B cell (primary cell): Measurements from ENCODE around the gene IL17REL. TPM values are rescaled to one million over a fixed set of nuclear protein-coding genes. Genes with fewer than 3 reads are reported as not detected.

ENCODE experiments used
- ATAC-seq: fragments of 200-7000 bp; cut with Tn5 transposase; one replicate; pipeline ENCODE4 v1.10.0; 2021; ENCODE audit warnings: low read depth, mild to moderate bottlenecking, moderate number of reproducible peaks, moderate library complexity
- CTCF ChIA-PET: fragments of 350-600 bp; sonication (Branson Sonifier 250); formaldehyde crosslinking; loops from one replicate; lab custom pipeline; 2021; ENCODE audit warnings: antibody characterized with exemption, inconsistent platforms; lab: Charles Lee
- POLR2A ChIA-PET: fragments of 350-600 bp; sonication (Branson Sonifier 250); formaldehyde crosslinking; loops from one replicate; lab custom pipeline; 2021; ENCODE audit warnings: antibody characterized with exemption; lab: Charles Lee
- DNase-seq: peaks from one replicate; pipeline ENCODE4 v3.0.0; 2013
- H2AFZ ChIP-seq: 2 replicates; pipeline ENCODE4 v1.6.1; 2012; ENCODE audit warnings: mild to moderate bottlenecking, low read depth, low read length; ENCODE audit not compliant: insufficient read depth, poor library complexity, severe bottlenecking
- H3K27ac ChIP-seq, 2 donors: 1 replicate in 1 of 2; 2 replicates in 1 of 2; pipeline ENCODE4 v1.5.1; 2012 to 2013; ENCODE audit warnings: low read length in 2 of 2, mild to moderate bottlenecking in 2 of 2, moderate library complexity in 1 of 2
- H3K27me3 ChIP-seq, 4 experiments: fragments of 200-600 bp in 1 of 4; sonication (generic) in 1 of 4; replicated peaks in 1 of 4; 1 replicate in 2 of 4; 2 replicates in 2 of 4; pipeline versions ENCODE4 v1.6.1 to v1.7.0; 2013 to 2016; ENCODE audit warnings: low read length in 3 of 4, mild to moderate bottlenecking in 2 of 4, mixed read lengths in 1 of 4, moderate library complexity in 1 of 4; ENCODE audit not compliant: insufficient read depth in 4 of 4, control insufficient read depth in 3 of 4; ENCODE audit errors: control extremely low read depth in 1 of 4
- H3K36me3 ChIP-seq, 2 experiments: replicated peaks in 1 of 2; 1 replicate in 1 of 2; 2 replicates in 1 of 2; pipeline versions ENCODE4 v1.6.1 to v1.7.1; 2013; ENCODE audit warnings: low read length in 1 of 2; ENCODE audit not compliant: insufficient read depth in 2 of 2, control insufficient read depth in 1 of 2; ENCODE audit errors: control extremely low read depth in 1 of 2, extremely low read depth in 1 of 2
- H3K4me1 ChIP-seq, 2 donors: fragments of 200-600 bp in 1 of 2; sonication (generic) in 1 of 2; 1 replicate in 1 of 2; 2 replicates in 1 of 2; pipeline versions ENCODE4 v1.5.1 to v1.6.1; 2013 to 2017; ENCODE audit warnings: low read length in 2 of 2; ENCODE audit not compliant: control insufficient read depth in 2 of 2, insufficient read depth in 2 of 2
- H3K4me2 ChIP-seq: replicated peaks from 2 replicates; pipeline ENCODE3; 2012; ENCODE audit warnings: mild to moderate bottlenecking, low read depth, low read length; ENCODE audit not compliant: poor library complexity, severe bottlenecking
- H3K4me3 ChIP-seq, 5 experiments: fragments of 200-600 bp in 1 of 5; sonication (generic) in 1 of 5; 1 replicate in 3 of 5; 2 replicates in 2 of 5; pipeline versions ENCODE4 v1.5.1 to v1.7.0; 2011 to 2016; ENCODE audit warnings: low read length in 4 of 5, mild to moderate bottlenecking in 4 of 5, low read depth in 2 of 5, control low read depth in 1 of 5, moderate library complexity in 1 of 5; ENCODE audit not compliant: insufficient read depth in 1 of 5; ENCODE audit errors: control extremely low read depth in 1 of 5, extremely low read depth in 1 of 5
- H3K79me2 ChIP-seq: fragments of 200-600 bp; sonication (generic); one replicate; pipeline ENCODE4 v1.6.0; 2016; ENCODE audit warnings: low read length; ENCODE audit not compliant: control insufficient read depth, insufficient read depth
- H3K9ac ChIP-seq: fragments of 200-600 bp; sonication (generic); 2 replicates; pipeline ENCODE4 v1.6.1; 2017; ENCODE audit warnings: mild to moderate bottlenecking, low read length, moderate library complexity
- H3K9me3 ChIP-seq, 3 donors: one replicate each; pipeline versions ENCODE4 v1.6.1 to v1.7.1; 2013; ENCODE audit warnings: low read length in 2 of 3; ENCODE audit not compliant: control insufficient read depth in 2 of 3, insufficient read depth in 1 of 3; ENCODE audit errors: control extremely low read depth in 1 of 3
- H4K20me1 ChIP-seq: 2 replicates; pipeline ENCODE4 v1.6.0; 2012; ENCODE audit warnings: mild to moderate bottlenecking, low read length; ENCODE audit not compliant: insufficient read depth, control insufficient read depth, poor library complexity, severe bottlenecking
- H3K27ac Mint-ChIP-seq: one replicate; pipeline ENCODE4 v1.8.0; 2021; ENCODE audit warnings: mixed read lengths
- H3K27me3 Mint-ChIP-seq: one replicate; pipeline ENCODE4 v1.8.0; 2021; ENCODE audit warnings: mixed read lengths
- H3K4me1 Mint-ChIP-seq: one replicate; pipeline ENCODE4 v1.8.0; 2021; ENCODE audit warnings: mixed read lengths
- H3K4me3 Mint-ChIP-seq: one replicate; pipeline ENCODE4 v1.8.0; 2021; ENCODE audit warnings: mixed read lengths
- H3K9me3 Mint-ChIP-seq: one replicate; pipeline ENCODE4 v1.8.0; 2022; ENCODE audit warnings: mixed read lengths; ENCODE audit not compliant: insufficient read depth
- EZH2 ChIP-seq: IDR thresholded peaks from 2 replicates; pipeline ENCODE4 v1.6.1; 2012; ENCODE audit warnings: borderline replicate concordance, low read depth, mild to moderate bottlenecking, moderate library complexity, low read length; ENCODE audit not compliant: insufficient read depth, poor library complexity, severe bottlenecking
- WGBS: methylation state at CpG from one replicate; pipeline ENCODE4 v1.1.5; 2013; ENCODE audit warnings: missing lambda C conversion rate; ENCODE audit not compliant: insufficient coverage; 5-methylcytosine and 5-hydroxymethylcytosine counted together
- intact Hi-C: fragments of 100-400 bp; cut with micrococcal nuclease; formaldehyde crosslinking; loops from one replicate; pipeline ENCODE4 v1.10.0; 2022
- polyA plus RNA-seq: library from polyadenylated mRNA; depleted of rRNA; stranded (reverse); fragments of >200 nt; gene quantifications from 2 replicates; pipeline ENCODE4 v1.2.3, GENCODE V29; 2012
- total RNA-seq, 2 donors: library from RNA; stranded (reverse); fragments of 120-200 nt in 1 of 2; gene quantifications; 1 replicate in 1 of 2; 2 replicates in 1 of 2; pipeline versions ENCODE4 v1.2.3 to v1.2.4, GENCODE V29; 2013 to 2022
- TF ChIP-seq, protein P1 (sequence below): fragments of 200-600 bp; IDR thresholded peaks from one replicate; pipeline ENCODE4 v1.8.0; 2022; ENCODE audit warnings: antibody characterized with exemption, mild to moderate bottlenecking

Gene IL17REL
- total and polyA plus RNA-seq, 2 donors (not counting 1 experiment from before 2014, with no cell fraction given) = 0.09 to 0.10 TPM

DNA sequence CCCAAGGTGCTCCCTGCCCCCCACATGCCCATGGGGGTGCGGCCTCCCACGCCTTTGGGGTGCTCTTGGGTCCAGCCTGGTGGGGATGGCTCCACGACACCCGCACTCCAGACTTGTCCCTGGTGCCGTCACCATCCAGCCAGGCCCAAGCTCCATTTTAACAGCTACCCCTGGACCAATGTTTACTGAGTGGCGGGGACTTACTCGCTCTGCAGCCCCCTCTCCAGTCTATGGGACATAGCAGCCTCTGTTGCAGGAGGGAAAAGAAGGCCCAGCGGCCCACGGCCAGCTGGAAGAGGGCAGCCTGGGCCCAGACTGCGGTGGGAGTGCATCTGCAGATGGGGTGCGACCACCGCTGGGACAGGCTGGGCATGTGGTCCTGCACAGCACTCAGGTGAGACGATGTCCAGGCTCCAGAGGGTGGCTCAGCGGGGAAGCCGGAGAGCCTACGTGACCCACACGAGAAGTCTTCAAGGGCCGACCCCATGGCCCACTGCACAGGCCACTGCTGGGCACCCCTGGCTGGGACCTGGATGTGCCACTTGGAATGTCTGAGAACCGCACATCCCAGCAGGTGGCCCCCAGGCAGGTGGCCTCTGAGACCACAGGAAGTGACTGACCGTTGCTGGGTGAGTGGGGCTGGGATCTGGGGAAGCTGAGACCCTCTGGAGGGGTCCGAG lies 18.1 kb downstream of the IL17REL start:
- Histone ChIP-seq H3K4me1 (peaks cover 11 to 24% of the 10 kb centered on the region in 2 donors), H3K9me3 (peaks cover 1 to 14% (median 9%) of the 10 kb centered on the region in 3 donors), H3K79me2 (no peaks in the 10 kb centered on the region), H3K27me3 (peaks cover 0 to 7% (median 0%) of the 10 kb centered on the region in 4 experiments), H3K36me3 (no peaks in the 10 kb centered on the region), H4K20me1 (no peaks in the 10 kb centered on the region), H3K4me2 (no peak overlapping the region), H3K4me3 (no peak overlapping the region), H3K9ac (no peak overlapping the region), H3K27ac (no peak overlapping the region), H2AFZ (no peak overlapping the region)
- H3K27ac Mint-ChIP-seq = no peak overlapping the region
- ChIA-PET POLR2A (interaction anchor here (1.1 to 2.8 kb wide), 4 partner anchors 27 to 64 kb away, joined by 4 to 16 read pairs (median 6); no protein-coding TSS in a partner anchor), CTCF (interaction anchor here (1.0 to 5.6 kb wide), 15 partner anchors 8 to 227 kb away, joined by 3 to 68 read pairs (median 5); no protein-coding TSS in a partner anchor)
- peaks cover 5% of the 10 kb centered on the region for H3K9me3 Mint-ChIP-seq
- intact Hi-C loops = no loop called here
- H3K4me3 Mint-ChIP-seq = no peak overlapping the region
- peaks cover 24% of the 10 kb centered on the region for H3K4me1 Mint-ChIP-seq
- WGBS = 95% methylated on average over 21 of the region's 21 CpGs
- no peak for ATAC-seq
- H3K27me3 Mint-ChIP-seq = peaks cover 9% of the 10 kb centered on the region
- no peak for TF ChIP-seq EZH2
- TF ChIP-seq, protein P1, sequence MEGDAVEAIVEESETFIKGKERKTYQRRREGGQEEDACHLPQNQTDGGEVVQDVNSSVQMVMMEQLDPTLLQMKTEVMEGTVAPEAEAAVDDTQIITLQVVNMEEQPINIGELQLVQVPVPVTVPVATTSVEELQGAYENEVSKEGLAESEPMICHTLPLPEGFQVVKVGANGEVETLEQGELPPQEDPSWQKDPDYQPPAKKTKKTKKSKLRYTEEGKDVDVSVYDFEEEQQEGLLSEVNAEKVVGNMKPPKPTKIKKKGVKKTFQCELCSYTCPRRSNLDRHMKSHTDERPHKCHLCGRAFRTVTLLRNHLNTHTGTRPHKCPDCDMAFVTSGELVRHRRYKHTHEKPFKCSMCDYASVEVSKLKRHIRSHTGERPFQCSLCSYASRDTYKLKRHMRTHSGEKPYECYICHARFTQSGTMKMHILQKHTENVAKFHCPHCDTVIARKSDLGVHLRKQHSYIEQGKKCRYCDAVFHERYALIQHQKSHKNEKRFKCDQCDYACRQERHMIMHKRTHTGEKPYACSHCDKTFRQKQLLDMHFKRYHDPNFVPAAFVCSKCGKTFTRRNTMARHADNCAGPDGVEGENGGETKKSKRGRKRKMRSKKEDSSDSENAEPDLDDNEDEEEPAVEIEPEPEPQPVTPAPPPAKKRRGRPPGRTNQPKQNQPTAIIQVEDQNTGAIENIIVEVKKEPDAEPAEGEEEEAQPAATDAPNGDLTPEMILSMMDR = no peak
- DNase-seq = no peak
